ENCODE data around the gene ITGBL1. TPM values are rescaled to one million over a fixed set of nuclear protein-coding genes. Genes with fewer than 3 reads are reported as not detected.

Gene ITGBL1
- total and polyA plus RNA-seq, 2 experiments from 2014 or later, result 332 to 462 TPM

DNA sequence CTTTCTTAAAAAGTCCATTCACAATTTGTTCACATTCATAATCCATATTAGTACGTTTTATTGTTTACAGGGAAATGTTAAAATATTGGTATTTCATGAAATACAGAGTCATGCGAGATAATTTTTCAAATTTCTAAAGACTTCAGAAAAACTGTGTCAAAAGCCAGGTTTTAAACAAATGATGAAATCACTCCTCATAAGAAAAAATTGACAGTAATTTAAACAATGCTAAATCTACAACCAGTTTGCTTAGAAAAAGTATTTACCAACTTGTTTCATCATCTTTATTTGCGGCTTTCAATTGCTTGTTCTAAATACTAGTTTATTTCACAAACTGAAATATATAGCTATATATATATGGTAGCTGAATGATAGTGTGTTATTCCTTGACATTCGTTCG, 35.0 kb upstream of the ITGBL1 start:
- 97 to 98% methylated on average over 5 of the region's 5 CpGs for WGBS, 2 experiments (ENCODE audit: low coverage in 1 of 2, low lambda C conversion rate in 2 of 2, missing lambda C conversion rate in 2 of 2)
- in situ Hi-C loops (cut with MboI), result no loop called here

GRCh38 chr13:101423872-101424271, 28.6 kb upstream of the ITGBL1 start:
- 71 to 75% methylated on average over 2 of the region's 2 CpGs for WGBS, 2 experiments (ENCODE audit: low coverage in 1 of 2, low lambda C conversion rate in 2 of 2, missing lambda C conversion rate in 2 of 2)
- Histone ChIP-seq H3K9me2 (ENCODE audit: insufficient read depth) (no peaks in the 10 kb centered on the region), H3K4me3 (no peak overlapping the region), H3K27ac (no peak overlapping the region), H2AFZ (no peak overlapping the region), H3K9me3 (ENCODE audit: low read depth) (no peaks in the 10 kb centered on the region), H3K27me3 (replicated peaks; ENCODE audit: insufficient read depth) (no peaks in the 10 kb centered on the region), H3K4me2 (ENCODE audit: unreplicated experiment) (no peak overlapping the region), H3K36me3 (ENCODE audit: low read depth) (no peaks in the 10 kb centered on the region), H3K79me2 (ENCODE audit: insufficient read depth) (no peaks in the 10 kb centered on the region), H3K9ac (no peak overlapping the region), H4K20me1 (ENCODE audit: insufficient read depth) (no peaks in the 10 kb centered on the region), H3K4me1 (ENCODE audit: insufficient read depth) (no peaks in the 10 kb centered on the region), H3F3A (ENCODE audit: insufficient read depth) (no peaks in the 10 kb centered on the region)
- DNase-seq, result no peak
- TF ChIP-seq EZH2phosphoT487 (IDR thresholded peaks at IDR 0.05; ENCODE audit: insufficient read depth, low read depth) (no peak), EZH2 (IDR thresholded peaks at IDR 0.05; ENCODE audit: insufficient read depth, poor library complexity, severe bottlenecking) (no peak)
- in situ Hi-C loops (cut with MboI), result no loop called here

More for the DNA sequence above, 35.0 kb upstream of the ITGBL1 start:
- Histone ChIP-seq H3K9me3 (ENCODE audit: low read depth) (no peaks in the 10 kb centered on the region), H3K9ac (no peak overlapping the region), H4K20me1 (ENCODE audit: insufficient read depth) (no peaks in the 10 kb centered on the region), H3K4me1 (ENCODE audit: insufficient read depth) (peaks cover 6% of the 10 kb centered on the region), H3K4me2 (ENCODE audit: unreplicated experiment) (no peak overlapping the region), H3K4me3 (no peak overlapping the region), H3K27ac (no peak overlapping the region), H3K36me3 (ENCODE audit: low read depth) (no peaks in the 10 kb centered on the region), H2AFZ (peak overlapping the region; percentile 97; the same call in 1 of the 2 replicates), H3F3A (ENCODE audit: insufficient read depth) (no peaks in the 10 kb centered on the region), H3K79me2 (ENCODE audit: insufficient read depth) (no peaks in the 10 kb centered on the region), H3K27me3 (replicated peaks; ENCODE audit: insufficient read depth) (no peaks in the 10 kb centered on the region), H3K9me2 (ENCODE audit: insufficient read depth) (no peaks in the 10 kb centered on the region)
- TF ChIP-seq EZH2 (IDR thresholded peaks at IDR 0.05; ENCODE audit: insufficient read depth, poor library complexity, severe bottlenecking) (no peak), EZH2phosphoT487 (IDR thresholded peaks at IDR 0.05; ENCODE audit: insufficient read depth, low read depth) (no peak)
- DNase-seq, result no peak

GRCh38 chr13:101424381-101425155, 27.9 kb upstream of the ITGBL1 start:
- H4K20me1 ChIP-seq (ENCODE audit: insufficient read depth), result no peaks in the 10 kb centered on the region
- TF ChIP-seq EZH2 (IDR thresholded peaks at IDR 0.05; ENCODE audit: insufficient read depth, poor library complexity, severe bottlenecking) (no peak), EZH2phosphoT487 (IDR thresholded peaks at IDR 0.05; ENCODE audit: insufficient read depth, low read depth) (no peak)
- 53 to 69% methylated on average over 6 of the region's 6 CpGs for WGBS, 2 experiments (ENCODE audit: low coverage in 1 of 2, low lambda C conversion rate in 2 of 2, missing lambda C conversion rate in 2 of 2)
- DNase-seq, result peak; percentile 45
- H3K9ac ChIP-seq, result no peak overlapping the region
- no peaks in the 10 kb centered on the region for H3K79me2 ChIP-seq (ENCODE audit: insufficient read depth)
- no peaks in the 10 kb centered on the region for H3K9me2 ChIP-seq (ENCODE audit: insufficient read depth)
- H3K4me1 ChIP-seq (ENCODE audit: insufficient read depth), result no peaks in the 10 kb centered on the region
- no peaks in the 10 kb centered on the region for H3F3A ChIP-seq (ENCODE audit: insufficient read depth)
- H3K27me3 ChIP-seq (replicated peaks; ENCODE audit: insufficient read depth), result no peaks in the 10 kb centered on the region
- H3K9me3 ChIP-seq (ENCODE audit: low read depth), result no peaks in the 10 kb centered on the region
- no peaks in the 10 kb centered on the region for H3K36me3 ChIP-seq (ENCODE audit: low read depth)
- no peak overlapping the region for H3K27ac ChIP-seq
- H3K4me3 ChIP-seq, result no peak overlapping the region
- H2AFZ ChIP-seq, result no peak overlapping the region
- in situ Hi-C loops (cut with MboI), result no loop called here
- H3K4me2 ChIP-seq (ENCODE audit: unreplicated experiment), result no peak overlapping the region

- in situ Hi-C loops (cut with MboI), result no loop called here
- Histone ChIP-seq H3K36me3 (ENCODE audit: low read depth) (no peaks in the 10 kb centered on the region), H3K79me2 (ENCODE audit: insufficient read depth) (no peaks in the 10 kb centered on the region), H3K4me3 (no peak overlapping the region), H3F3A (ENCODE audit: insufficient read depth) (no peaks in the 10 kb centered on the region), H4K20me1 (ENCODE audit: insufficient read depth) (no peaks in the 10 kb centered on the region), H3K4me2 (ENCODE audit: unreplicated experiment) (no peak overlapping the region), H3K27ac (no peak overlapping the region), H2AFZ (no peak overlapping the region), H3K9ac (no peak overlapping the region), H3K9me2 (ENCODE audit: insufficient read depth) (no peaks in the 10 kb centered on the region), H3K9me3 (ENCODE audit: low read depth) (no peaks in the 10 kb centered on the region), H3K4me1 (ENCODE audit: insufficient read depth) (no peaks in the 10 kb centered on the region), H3K27me3 (replicated peaks; ENCODE audit: insufficient read depth) (no peaks in the 10 kb centered on the region)
- WGBS, 2 experiments (ENCODE audit: low coverage in 1 of 2, low lambda C conversion rate in 2 of 2, missing lambda C conversion rate in 2 of 2), result 98 to 100% methylated on average over 3 of the region's 3 CpGs
- no peak for TF ChIP-seq EZH2 (IDR thresholded peaks at IDR 0.05; ENCODE audit: insufficient read depth, poor library complexity, severe bottlenecking)
- TF ChIP-seq EZH2phosphoT487 (IDR thresholded peaks at IDR 0.05; ENCODE audit: insufficient read depth, low read depth), result no peak
- no peak for DNase-seq
Measured at GRCh38 chr13:101425156-101425471, 27.4 kb upstream of the ITGBL1 start.
